Fibroblast of pulmonary artery (primary cell): Measurements from ENCODE around the gene TMEM222.

Source experiments
- DNase-seq: peaks from one replicate; pipeline ENCODE4 v3.0.0-alpha.2; 2010; ENCODE audit warnings: low read depth
- H3K4me3 ChIP-seq: replicated peaks from 2 replicates; pipeline ENCODE4 v1.5.1; 2011; ENCODE audit warnings: low read depth, mild to moderate bottlenecking, control low read depth, low read length, moderate library complexity
- TF ChIP-seq, protein P1 (sequence below): IDR thresholded peaks from 2 replicates; pipeline ENCODE4 v1.5.1; 2011; ENCODE audit warnings: mild to moderate bottlenecking, control low read depth, low read length, inconsistent platforms; ENCODE audit errors: missing control alignments

The TMEM222 gene

DNA sequence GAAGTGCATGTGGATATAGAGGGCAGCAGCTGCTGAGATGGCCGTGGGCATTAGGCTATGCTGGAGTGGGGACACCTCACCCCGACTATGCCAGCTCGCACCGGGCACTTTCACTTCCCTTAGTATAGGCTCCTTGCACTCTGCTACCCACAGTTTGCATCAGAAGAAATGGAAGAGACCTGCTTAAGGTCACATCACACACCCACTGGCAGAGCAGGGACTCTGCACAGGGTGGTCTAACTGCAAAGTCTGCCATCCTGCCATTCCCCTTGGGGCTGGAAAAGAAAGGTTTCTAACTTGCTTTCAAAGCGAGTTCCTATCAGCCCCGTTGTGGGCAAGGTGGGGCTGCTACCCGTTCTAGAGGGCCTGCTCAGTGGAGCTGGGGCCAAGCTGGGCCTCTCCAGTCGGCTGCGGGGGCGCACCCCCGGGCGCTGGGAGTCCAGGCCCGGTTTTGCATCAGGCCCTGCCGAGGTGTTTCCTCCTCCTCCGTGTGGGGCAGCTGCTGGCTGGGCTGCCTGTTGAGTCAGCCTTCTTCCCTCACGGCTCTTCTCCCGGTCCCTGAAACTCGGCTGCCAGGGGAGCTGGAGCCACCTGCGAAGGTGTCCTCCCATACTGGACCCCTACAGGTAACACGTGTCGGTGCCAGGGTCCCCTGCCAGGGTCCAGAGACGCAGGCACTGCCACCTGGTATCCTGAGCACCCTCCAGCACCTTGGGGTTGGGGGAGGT is 19.7 kb downstream of the TMEM222 start, which contains the start of gene SYTL1:
Gene SYTL1, plus strand, starts transcription at position 498 of the 728 bp plus-strand sequence. CDS start 3,313 bp downstream, outside the sequence.
- no peak within 1 kb of the TSS for H3K4me3 ChIP-seq
- TF ChIP-seq, protein P1, sequence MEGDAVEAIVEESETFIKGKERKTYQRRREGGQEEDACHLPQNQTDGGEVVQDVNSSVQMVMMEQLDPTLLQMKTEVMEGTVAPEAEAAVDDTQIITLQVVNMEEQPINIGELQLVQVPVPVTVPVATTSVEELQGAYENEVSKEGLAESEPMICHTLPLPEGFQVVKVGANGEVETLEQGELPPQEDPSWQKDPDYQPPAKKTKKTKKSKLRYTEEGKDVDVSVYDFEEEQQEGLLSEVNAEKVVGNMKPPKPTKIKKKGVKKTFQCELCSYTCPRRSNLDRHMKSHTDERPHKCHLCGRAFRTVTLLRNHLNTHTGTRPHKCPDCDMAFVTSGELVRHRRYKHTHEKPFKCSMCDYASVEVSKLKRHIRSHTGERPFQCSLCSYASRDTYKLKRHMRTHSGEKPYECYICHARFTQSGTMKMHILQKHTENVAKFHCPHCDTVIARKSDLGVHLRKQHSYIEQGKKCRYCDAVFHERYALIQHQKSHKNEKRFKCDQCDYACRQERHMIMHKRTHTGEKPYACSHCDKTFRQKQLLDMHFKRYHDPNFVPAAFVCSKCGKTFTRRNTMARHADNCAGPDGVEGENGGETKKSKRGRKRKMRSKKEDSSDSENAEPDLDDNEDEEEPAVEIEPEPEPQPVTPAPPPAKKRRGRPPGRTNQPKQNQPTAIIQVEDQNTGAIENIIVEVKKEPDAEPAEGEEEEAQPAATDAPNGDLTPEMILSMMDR: no peak
- peak; percentile 68 for DNase-seq

DNA sequence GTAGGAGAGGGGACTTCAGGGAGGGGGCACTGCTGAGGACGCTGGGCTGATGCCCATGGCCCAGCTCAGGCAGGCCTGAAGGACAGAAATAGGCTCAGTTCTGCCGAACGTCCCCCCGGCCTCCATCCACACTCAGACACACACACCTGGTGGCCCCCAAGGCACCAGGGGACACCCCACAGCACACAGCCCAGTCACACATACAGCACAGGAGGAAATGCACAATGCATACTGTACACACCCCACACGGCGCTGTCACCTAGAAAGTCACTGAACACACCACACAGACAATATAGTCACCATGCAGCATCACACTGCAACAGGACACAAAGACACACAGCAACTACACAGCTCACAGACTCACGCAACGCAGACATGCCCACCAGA is 20.4 kb downstream of the TMEM222 start:
- H3K4me3 ChIP-seq: no peak overlapping the region
- TF ChIP-seq, protein P1: no peak
- DNase-seq: no peak

DNA sequence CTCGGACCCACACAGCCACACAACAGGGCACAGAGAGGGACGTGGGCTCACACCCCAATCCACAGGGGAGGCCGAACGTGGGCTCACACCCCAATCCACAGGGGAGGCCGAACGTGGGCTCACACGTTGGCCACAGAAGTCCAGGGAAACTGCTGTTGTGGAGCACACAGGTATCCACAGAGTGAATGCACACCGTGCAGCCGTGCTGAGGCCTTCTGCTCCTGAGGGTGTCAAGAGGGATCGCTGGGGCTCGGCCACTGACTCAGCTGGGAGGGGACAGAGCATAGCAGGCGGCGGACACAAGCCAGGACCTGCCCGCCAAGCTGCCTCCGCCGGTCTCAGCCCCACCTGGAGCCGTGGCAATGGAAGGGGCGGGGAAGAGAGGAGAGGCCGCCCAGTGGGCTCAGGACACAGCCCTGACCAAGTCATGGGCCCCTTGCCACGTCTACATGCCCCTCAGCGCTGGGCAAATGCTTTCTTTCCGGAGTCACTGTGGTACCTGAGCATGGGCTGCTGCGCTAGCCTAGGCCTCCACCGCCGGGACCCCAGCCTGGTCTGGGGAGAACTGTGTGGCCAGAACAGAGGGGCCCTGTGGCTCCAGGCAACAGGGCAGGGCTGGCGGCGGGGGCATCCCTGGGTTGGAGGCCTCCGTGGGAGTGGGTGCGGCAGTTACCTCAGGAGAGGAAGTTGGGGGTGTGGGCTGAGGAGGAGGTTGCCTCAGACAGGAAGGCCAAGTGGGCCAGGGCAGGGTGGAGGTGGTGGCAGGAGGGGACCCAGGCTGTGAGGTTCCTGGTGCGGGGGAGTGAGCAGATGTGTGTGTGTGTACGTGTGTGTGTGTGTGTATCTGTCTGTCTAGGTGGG is 21.0 kb downstream of the TMEM222 start:
- TF ChIP-seq, protein P1: no peak

DNA sequence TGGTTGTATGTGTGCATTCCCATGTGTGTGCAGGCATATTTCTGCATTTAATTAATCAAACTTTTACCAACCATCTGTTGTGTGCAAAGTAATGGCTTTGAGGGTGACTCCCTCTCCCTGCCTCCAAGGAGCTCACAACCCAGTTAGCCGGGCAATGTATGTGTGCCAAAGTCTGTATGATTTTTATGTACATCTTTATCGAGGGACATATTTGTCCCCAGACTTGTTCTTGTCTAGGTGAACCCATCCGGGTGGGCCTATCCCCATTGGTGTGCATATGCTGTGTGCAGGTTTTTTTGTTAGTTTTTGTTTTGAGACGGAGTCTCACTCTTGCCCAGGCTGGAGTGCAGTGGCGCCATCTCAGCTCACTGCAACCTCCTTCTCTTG is 21.7 kb downstream of the TMEM222 start:
- TF ChIP-seq, protein P1: no peak
- no peak overlapping the region for H3K4me3 ChIP-seq
- DNase-seq: no peak

More for the DNA sequence above, 21.0 kb downstream of the TMEM222 start:
- no peak overlapping the region for H3K4me3 ChIP-seq
- no peak for DNase-seq

DNA sequence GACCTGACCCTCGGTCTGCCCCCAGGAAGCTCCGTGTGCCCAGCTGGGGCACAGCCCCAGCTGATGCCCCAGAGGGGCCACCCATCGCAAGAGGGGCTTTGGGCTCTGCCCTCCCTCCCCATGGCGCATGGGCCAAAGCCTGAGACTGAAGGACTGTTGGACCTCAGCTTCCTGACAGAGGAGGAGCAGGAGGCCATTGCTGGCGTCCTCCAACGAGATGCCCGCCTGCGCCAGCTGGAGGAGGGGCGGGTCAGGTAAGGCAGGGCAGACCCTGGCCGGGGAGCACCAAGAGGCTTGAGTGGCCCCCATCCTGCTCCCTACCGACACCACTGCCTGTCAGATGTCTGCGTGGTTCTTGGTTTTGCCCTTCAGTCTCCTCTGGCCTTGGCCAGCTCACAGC is 23.3 kb downstream of the TMEM222 start:
- no peak overlapping the region for H3K4me3 ChIP-seq
- TF ChIP-seq, protein P1: no peak
- DNase-seq: no peak

DNA sequence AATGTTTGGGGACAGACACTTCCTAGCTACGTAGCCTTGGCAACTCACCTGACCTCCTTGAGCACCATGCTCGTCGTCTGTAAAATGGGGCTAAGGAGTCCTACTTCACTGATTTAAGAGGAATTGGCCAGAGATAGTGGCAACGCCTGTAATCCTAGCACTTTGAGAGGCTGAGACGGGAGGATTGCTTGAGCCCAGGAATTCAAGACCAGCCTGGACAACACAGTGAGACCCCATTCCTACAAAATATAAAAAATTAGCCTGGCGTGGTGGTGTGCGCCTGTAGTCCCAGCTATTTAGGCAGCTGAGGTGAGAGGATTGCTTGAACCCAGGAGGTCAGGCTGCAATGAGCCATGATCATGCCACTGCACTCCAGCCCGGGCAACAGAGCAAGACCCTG is 24.4 kb downstream of the TMEM222 start:
- TF ChIP-seq, protein P1: no peak
- H3K4me3 ChIP-seq: no peak overlapping the region
- DNase-seq: no peak
